CD14-positive monocyte (primary cell): ENCODE results near the gene MVB12B. TPM values are rescaled to one million over a fixed set of nuclear protein-coding genes. Genes with fewer than 3 reads are reported as not detected.

Experiments used
- DNase-seq, 3 donors: peaks; one replicate each; pipeline ENCODE4 v3.0.0-alpha.2; 2011 to 2022
- H2AFZ ChIP-seq: 2 replicates; pipeline ENCODE4 v1.6.0; 2012; ENCODE audit warnings: mild to moderate bottlenecking, low read depth, low read length, inconsistent platforms; ENCODE audit not compliant: insufficient read depth, poor library complexity, severe bottlenecking
- H3K27ac ChIP-seq, 2 donors: 1 replicate in 1 of 2; 2 replicates in 1 of 2; pipeline ENCODE4 v1.5.1; 2012 to 2013; ENCODE audit warnings: low read length in 2 of 2, control low read depth in 1 of 2, inconsistent platforms in 1 of 2, low read depth in 1 of 2, mild to moderate bottlenecking in 1 of 2
- H3K27me3 ChIP-seq, 2 donors: one replicate each; pipeline versions ENCODE4 v1.6.0 to v1.6.1; 2011 to 2013; ENCODE audit warnings: low read length in 2 of 2; ENCODE audit not compliant: control insufficient read depth in 2 of 2, insufficient read depth in 2 of 2
- H3K36me3 ChIP-seq, 2 donors: replicated peaks in 1 of 2; 1 replicate in 1 of 2; 2 replicates in 1 of 2; pipeline versions ENCODE4 v1.5.1 to v1.6.1; 2012 to 2013; ENCODE audit warnings: low read length in 2 of 2, control low read depth in 1 of 2, inconsistent platforms in 1 of 2, mild to moderate bottlenecking in 1 of 2; ENCODE audit not compliant: insufficient read depth in 2 of 2, control insufficient read depth in 1 of 2
- H3K4me1 ChIP-seq, 2 donors: 1 replicate in 1 of 2; 2 replicates in 1 of 2; pipeline versions ENCODE4 v1.5.1 to v1.6.1; 2012 to 2013; ENCODE audit warnings: low read length in 2 of 2, control low read depth in 1 of 2, inconsistent platforms in 1 of 2, mild to moderate bottlenecking in 1 of 2, moderate library complexity in 1 of 2; ENCODE audit not compliant: insufficient read depth in 2 of 2, control insufficient read depth in 1 of 2
- H3K4me2 ChIP-seq: replicated peaks from 2 replicates; pipeline ENCODE3; 2012; ENCODE audit warnings: low read length, moderate library complexity, mild to moderate bottlenecking; ENCODE audit not compliant: poor library complexity, severe bottlenecking; ENCODE audit errors: extremely low read depth
- H3K4me3 ChIP-seq, 3 experiments: fragments of 200-600 bp in 1 of 3; sonication (generic) in 1 of 3; replicated peaks in 1 of 3; 1 replicate in 2 of 3; 2 replicates in 1 of 3; pipeline ENCODE4 v1.5.1; 2011 to 2013; ENCODE audit warnings: low read length in 3 of 3, mild to moderate bottlenecking in 3 of 3, control low read depth in 2 of 3, low read depth in 2 of 3, inconsistent platforms in 1 of 3, moderate library complexity in 1 of 3
- H3K79me2 ChIP-seq: 2 replicates; pipeline ENCODE4 v1.6.0; 2012; ENCODE audit warnings: mild to moderate bottlenecking, control low read depth, inconsistent platforms, low read length, moderate library complexity; ENCODE audit not compliant: insufficient read depth
- H3K9ac ChIP-seq: 2 replicates; pipeline ENCODE4 v1.6.0; 2017; ENCODE audit warnings: low read length, mild to moderate bottlenecking; ENCODE audit not compliant: insufficient read depth, poor library complexity, severe bottlenecking
- H3K9me3 ChIP-seq, 2 donors: replicated peaks in 1 of 2; 1 replicate in 1 of 2; 2 replicates in 1 of 2; pipeline versions ENCODE4 v1.5.1 to v1.6.1; 2012 to 2013; ENCODE audit warnings: low read length in 2 of 2, control low read depth in 1 of 2; ENCODE audit not compliant: control insufficient read depth in 1 of 2, insufficient read depth in 1 of 2
- H4K20me1 ChIP-seq: 2 replicates; pipeline ENCODE4 v1.6.0; 2012; ENCODE audit warnings: mild to moderate bottlenecking, low read length, control low read depth, moderate library complexity; ENCODE audit not compliant: insufficient read depth
- H3K27ac Mint-ChIP-seq, 7 donors: one replicate each; pipeline ENCODE4 v1.8.0; 2020; ENCODE audit warnings: mild to moderate bottlenecking in 7 of 7, mixed read lengths in 7 of 7, moderate library complexity in 6 of 7, inconsistent platforms in 2 of 7
- H3K27me3 Mint-ChIP-seq, 3 donors: one replicate each; pipeline ENCODE4 v1.8.0; 2021 to 2022; ENCODE audit warnings: low read depth in 3 of 3, mild to moderate bottlenecking in 3 of 3, mixed read lengths in 3 of 3, moderate library complexity in 3 of 3, inconsistent platforms in 1 of 3
- H3K36me3 Mint-ChIP-seq, 2 donors: one replicate each; pipeline ENCODE4 v1.8.0; 2020; ENCODE audit warnings: mixed read lengths in 2 of 2, inconsistent platforms in 1 of 2, mild to moderate bottlenecking in 1 of 2
- H3K4me1 Mint-ChIP-seq: one replicate; pipeline ENCODE4 v1.8.0; 2020; ENCODE audit warnings: mild to moderate bottlenecking, mixed read lengths
- H3K4me3 Mint-ChIP-seq, 2 donors: one replicate each; pipeline ENCODE4 v1.8.0; 2020; ENCODE audit warnings: mild to moderate bottlenecking in 2 of 2, mixed read lengths in 2 of 2, moderate library complexity in 1 of 2
- H3K9me3 Mint-ChIP-seq, 7 donors: one replicate each; pipeline ENCODE4 v1.8.0; 2020 to 2022; ENCODE audit warnings: mixed read lengths in 7 of 7, mild to moderate bottlenecking in 6 of 7, moderate library complexity in 6 of 7, inconsistent platforms in 2 of 7
- WGBS: methylation state at CpG from one replicate; pipeline ENCODE4 v1.1.5; 2013; ENCODE audit warnings: missing lambda C conversion rate; ENCODE audit not compliant: insufficient coverage; 5-methylcytosine and 5-hydroxymethylcytosine counted together
- intact Hi-C, 2 donors: fragments of 100-400 bp; cut with micrococcal nuclease; formaldehyde crosslinking; loops; one replicate each; pipeline versions ENCODE4 v1.15.0 to v1.15.1; 2023
- polyA plus RNA-seq, 3 donors: library from polyadenylated mRNA; depleted of rRNA in 1 of 3; unstranded in 2 of 3; stranded (reverse) in 1 of 3; fragments of 300-500 nt in 2 of 3; fragments of >200 nt in 1 of 3; fragmentation: Illumina TruSeq in 2 of 3; gene quantifications; 1 replicate in 2 of 3; 2 replicates in 1 of 3; pipeline ENCODE4 v1.2.3, GENCODE V29; 2012 to 2021
- TF ChIP-seq, protein P1 (sequence below): fragments of 200-600 bp; IDR thresholded peaks from one replicate; pipeline ENCODE4 v1.8.0; 2022; ENCODE audit warnings: antibody characterized with exemption, mild to moderate bottlenecking

The MVB12B gene
- polyA plus RNA-seq, 3 donors: 2.8 to 8.1 (median 3.5) TPM

DNA sequence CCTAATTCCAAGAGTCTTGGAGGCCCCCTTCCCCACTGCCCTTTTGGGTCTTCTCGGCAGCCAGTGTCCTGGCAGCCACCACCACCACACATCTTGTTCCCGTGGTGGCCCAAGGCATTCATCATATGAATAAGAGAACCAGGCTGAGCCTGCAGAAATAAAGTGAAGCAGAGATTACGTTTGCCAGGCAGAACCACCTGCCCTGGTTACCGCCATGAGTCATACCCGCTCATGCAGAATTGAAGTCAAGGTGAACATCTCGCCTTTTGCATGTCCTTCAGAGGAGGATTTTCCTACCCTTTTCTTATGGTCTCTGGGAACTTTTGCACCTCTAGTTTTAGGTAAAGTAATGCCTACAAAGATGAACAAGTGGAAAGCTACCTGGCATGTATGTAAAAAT, 167.6 kb downstream of the MVB12B start:
- H3K27me3 ChIP-seq: no peaks in the 10 kb centered on the region
- Mint-ChIP-seq H3K4me1 (peaks cover 45% of the 10 kb centered on the region), H3K36me3 (peaks cover 15 to 31% of the 10 kb centered on the region in 2 donors), H3K4me3 (no peak overlapping the region), H3K27ac (no peak overlapping the region), H3K9me3 (no peaks in the 10 kb centered on the region), H3K27me3 (peaks cover under 1 to 5% (median 3%) of the 10 kb centered on the region in 3 donors)
- H3K4me2 ChIP-seq: no peak overlapping the region
- peaks cover 5% of the 10 kb centered on the region for H4K20me1 ChIP-seq
- H2AFZ ChIP-seq: no peak overlapping the region
- WGBS: 89% methylated on average over 6 of the region's 6 CpGs
- no peak overlapping the region for H3K9ac ChIP-seq
- H3K9me3 ChIP-seq: no peaks in the 10 kb centered on the region
- no peak for DNase-seq
- H3K27ac ChIP-seq: no peak overlapping the region
- no peaks in the 10 kb centered on the region for H3K79me2 ChIP-seq
- peaks cover 0 to 7% of the 10 kb centered on the region in 2 donors for H3K36me3 ChIP-seq
- no peak overlapping the region for H3K4me3 ChIP-seq
- peaks cover 35 to 45% of the 10 kb centered on the region in 2 donors for H3K4me1 ChIP-seq
- intact Hi-C loops: loop anchor here (5.0 to 10.0 kb wide), 5 partner anchors 97 to 1089 kb away; no protein-coding TSS in a partner anchor
- TF ChIP-seq, protein P1, sequence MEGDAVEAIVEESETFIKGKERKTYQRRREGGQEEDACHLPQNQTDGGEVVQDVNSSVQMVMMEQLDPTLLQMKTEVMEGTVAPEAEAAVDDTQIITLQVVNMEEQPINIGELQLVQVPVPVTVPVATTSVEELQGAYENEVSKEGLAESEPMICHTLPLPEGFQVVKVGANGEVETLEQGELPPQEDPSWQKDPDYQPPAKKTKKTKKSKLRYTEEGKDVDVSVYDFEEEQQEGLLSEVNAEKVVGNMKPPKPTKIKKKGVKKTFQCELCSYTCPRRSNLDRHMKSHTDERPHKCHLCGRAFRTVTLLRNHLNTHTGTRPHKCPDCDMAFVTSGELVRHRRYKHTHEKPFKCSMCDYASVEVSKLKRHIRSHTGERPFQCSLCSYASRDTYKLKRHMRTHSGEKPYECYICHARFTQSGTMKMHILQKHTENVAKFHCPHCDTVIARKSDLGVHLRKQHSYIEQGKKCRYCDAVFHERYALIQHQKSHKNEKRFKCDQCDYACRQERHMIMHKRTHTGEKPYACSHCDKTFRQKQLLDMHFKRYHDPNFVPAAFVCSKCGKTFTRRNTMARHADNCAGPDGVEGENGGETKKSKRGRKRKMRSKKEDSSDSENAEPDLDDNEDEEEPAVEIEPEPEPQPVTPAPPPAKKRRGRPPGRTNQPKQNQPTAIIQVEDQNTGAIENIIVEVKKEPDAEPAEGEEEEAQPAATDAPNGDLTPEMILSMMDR: no peak

DNA sequence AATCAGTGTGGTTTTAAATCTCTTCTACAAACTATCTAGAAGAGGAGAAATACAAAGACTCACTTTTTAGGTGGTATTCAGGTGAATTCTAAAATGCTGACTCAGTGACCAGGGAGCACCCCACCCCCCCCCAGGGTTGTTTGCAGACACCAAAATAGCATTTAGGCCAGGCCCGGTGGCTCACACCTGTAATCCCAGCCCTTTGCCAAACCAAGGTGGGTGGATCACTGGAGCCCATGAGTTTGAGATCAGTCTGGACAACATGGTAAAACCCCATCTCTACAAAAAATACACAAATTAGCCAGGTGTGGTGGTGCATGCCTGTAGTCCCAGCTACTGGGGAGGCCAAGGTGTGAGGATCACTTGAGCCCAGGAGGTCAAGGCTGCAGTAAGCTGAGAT, 168.1 kb downstream of the MVB12B start:
- no CpG with 5 or more reads among the region's 1 CpG for WGBS
- DNase-seq: no peak
- TF ChIP-seq, protein P1: no peak
- Histone ChIP-seq H3K27me3 (peaks cover 0 to 4% of the 10 kb centered on the region in 2 donors), H3K79me2 (no peaks in the 10 kb centered on the region), H2AFZ (no peak overlapping the region), H3K4me2 (no peak overlapping the region), H3K4me3 (no peak overlapping the region), H3K27ac (no peak overlapping the region), H3K9me3 (no peaks in the 10 kb centered on the region), H3K4me1 (peaks cover 35 to 45% of the 10 kb centered on the region in 2 donors), H3K9ac (no peak overlapping the region), H4K20me1 (peaks cover 9% of the 10 kb centered on the region), H3K36me3 (peaks cover 0 to 7% of the 10 kb centered on the region in 2 donors)
- Mint-ChIP-seq H3K36me3 (peaks cover 15 to 31% of the 10 kb centered on the region in 2 donors), H3K27me3 (peaks cover 5 to 7% (median 6%) of the 10 kb centered on the region in 3 donors), H3K27ac (no peak overlapping the region), H3K9me3 (no peaks in the 10 kb centered on the region), H3K4me1 (peaks cover 44% of the 10 kb centered on the region), H3K4me3 (no peak overlapping the region)
- intact Hi-C loops: loop anchor here (5.0 to 10.0 kb wide), 6 partner anchors 82 to 1090 kb away; no protein-coding TSS in a partner anchor
